ENCODE results near the gene PANK2. TPM values are rescaled to one million over a fixed set of nuclear protein-coding genes. Genes with fewer than 3 reads are reported as not detected.

PANK2 gene
- total and polyA plus RNA-seq, 2 experiments from 2014 or later = 36.1 to 72.0 TPM

- no peak for TF ChIP-seq REST (IDR thresholded peaks at IDR 0.05; ENCODE audit: unreplicated experiment)
- no peak for TF ChIP-seq EZH2phosphoT487 (IDR thresholded peaks at IDR 0.05; ENCODE audit: unreplicated experiment)
- TF ChIP-seq ETS1 (IDR thresholded peaks at IDR 0.05) = no peak
- no peak for TF ChIP-seq ZNF331 (CRISPR knock-in tag; IDR thresholded peaks at IDR 0.05; ENCODE audit: low read depth)
- TF ChIP-seq POLR2AphosphoS5 (IDR thresholded peaks at IDR 0.05; ENCODE audit: low read depth) = no peak
- no peak for TF ChIP-seq ZNF114 (CRISPR knock-in tag; IDR thresholded peaks at IDR 0.05)
- no peak for TF ChIP-seq STAT1 (IDR thresholded peaks at IDR 0.05; ENCODE audit: unreplicated experiment)
- TF ChIP-seq EZH2 (IDR thresholded peaks at IDR 0.05; ENCODE audit: low read depth, unreplicated experiment) = no peak
Measured at GRCh38 chr20:3919352-3919751, 30.2 kb downstream of the PANK2 start (continued).

GRCh38 chr20:3922223-3922982, 33.2 kb downstream of the PANK2 start:
- Histone ChIP-seq H2AFZ (no peak overlapping the region), H3K27ac (ENCODE audit: low read depth) (peak overlapping the region; percentile 63; the same call in 1 of the 2 replicates), H3K79me2 (replicated peaks; ENCODE audit: insufficient read depth) (peaks cover 62% of the 10 kb centered on the region), H3K4me1 (ENCODE audit: insufficient read depth) (peaks cover 16% of the 10 kb centered on the region), H3K4me3 (no peak overlapping the region), H4K20me1 (replicated peaks; ENCODE audit: insufficient read depth) (peaks cover 75% of the 10 kb centered on the region), H3K4me2 (no peak overlapping the region), H3K9me2 (ENCODE audit: insufficient read depth) (no peaks in the 10 kb centered on the region), H3K36me3 (ENCODE audit: insufficient read depth) (peaks cover 26% of the 10 kb centered on the region; the same call in 1 of the 2 replicates), H3K27me3 (ENCODE audit: insufficient read depth) (no peaks in the 10 kb centered on the region), H3F3A (replicated peaks; ENCODE audit: low read depth) (peaks cover 27% of the 10 kb centered on the region)
- H3K27ac Mint-ChIP-seq = no peak overlapping the region
- peaks cover 42% of the 10 kb centered on the region for H3K4me1 Mint-ChIP-seq
- DNase-seq (ENCODE audit: low spot score) (no peak), ATAC-seq (no peak)
- peaks cover 73% of the 10 kb centered on the region for H3K36me3 Mint-ChIP-seq (ENCODE audit: low read depth)
- no peak overlapping the region for H3K4me3 Mint-ChIP-seq
- H3K27me3 Mint-ChIP-seq (ENCODE audit: insufficient read depth, low read depth, poor library complexity) = peaks cover 24% of the 10 kb centered on the region
- H3K9me3 Mint-ChIP-seq = no peaks in the 10 kb centered on the region
- no peak for TF ChIP-seq NANOG (IDR thresholded peaks at IDR 0.05; ENCODE audit: borderline replicate concordance)
- TF ChIP-seq ETS1 (IDR thresholded peaks at IDR 0.05) = no peak
- no peak for TF ChIP-seq CTCF (conservative IDR thresholded peaks at IDR 0.05; ENCODE audit: low read depth in 2 of 2)
- TF ChIP-seq ZNF114 (CRISPR knock-in tag; IDR thresholded peaks at IDR 0.05) = no peak
- no peak for TF ChIP-seq ZNF331 (CRISPR knock-in tag; IDR thresholded peaks at IDR 0.05; ENCODE audit: low read depth)
- TF ChIP-seq CREB1 (CRISPR knock-in tag; IDR thresholded peaks at IDR 0.05; ENCODE audit: low read depth) = no peak
- TF ChIP-seq JUNB (IDR thresholded peaks at IDR 0.05; ENCODE audit: unreplicated experiment) = no peak
- TF ChIP-seq EZH2phosphoT487 (IDR thresholded peaks at IDR 0.05; ENCODE audit: unreplicated experiment) = no peak
- TF ChIP-seq POLR2AphosphoS5 (IDR thresholded peaks at IDR 0.05; ENCODE audit: low read depth) = no peak
- no peak for TF ChIP-seq EZH2 (IDR thresholded peaks at IDR 0.05; ENCODE audit: low read depth, unreplicated experiment)
- no peak for TF ChIP-seq REST (IDR thresholded peaks at IDR 0.05; ENCODE audit: unreplicated experiment)

Data from GM23338 (cell line).